Tongue (tissue), 2 donors: Measurements from ENCODE around the gene SERPINB13. TPM values are rescaled to one million over a fixed set of nuclear protein-coding genes. Genes with fewer than 3 reads are reported as not detected.
"Not testable (repeated sequence)": the region's sequence is repeated elsewhere in the genome, so short reads cannot be mapped to it uniquely, and the experiment has no call there.

Source experiments
- DNase-seq: peaks from one replicate; pipeline ENCODE4 v3.0.0-alpha.2; 2015
- total RNA-seq: library from RNA; depleted of rRNA; stranded (reverse); fragments of >200 nt; gene quantifications from one replicate; pipeline ENCODE4 v1.2.3, GENCODE V29; 2014

SERPINB13 gene
- total RNA-seq, 1 donor from 2014 or later: 17.5 TPM

GRCh38 chr18:63590966-63591695, 4.0 kb downstream of the SERPINB13 start:
- no peak for DNase-seq

GRCh38 chr18:63591725-63592124, 4.6 kb downstream of the SERPINB13 start:
- DNase-seq: no peak

- no peak for DNase-seq
Measured at GRCh38 chr18:63592471-63592870, 5.3 kb downstream of the SERPINB13 start.

- no peak for DNase-seq
Measured at GRCh38 chr18:63596964-63597363, 9.8 kb downstream of the SERPINB13 start.

GRCh38 chr18:63603355-63603754, 16.2 kb downstream of the SERPINB13 start:
- DNase-seq: no peak

- DNase-seq: no peak
Measured at GRCh38 chr18:63603772-63604171, 16.6 kb downstream of the SERPINB13 start.

GRCh38 chr18:63604791-63605567, 17.8 kb downstream of the SERPINB13 start:
- no peak for DNase-seq

GRCh38 chr18:63606526-63606925, 19.4 kb downstream of the SERPINB13 start:
- no peak for DNase-seq

GRCh38 chr18:63613420-63613819, 26.3 kb downstream of the SERPINB13 start:
- no peak for DNase-seq

GRCh38 chr18:63617049-63617914, 30.1 kb downstream of the SERPINB13 start:
- no peak for DNase-seq

GRCh38 chr18:63617915-63618234, 30.7 kb downstream of the SERPINB13 start:
- DNase-seq: no peak

GRCh38 chr18:63619661-63620060, 32.5 kb downstream of the SERPINB13 start:
- peak; percentile 1 for DNase-seq

GRCh38 chr18:63624863-63625262, 37.7 kb downstream of the SERPINB13 start:
- DNase-seq: no peak

- no peak for DNase-seq
Measured at GRCh38 chr18:63626431-63626830, 39.3 kb downstream of the SERPINB13 start.

- no peak for DNase-seq
Measured at GRCh38 chr18:63627819-63628218, 40.7 kb downstream of the SERPINB13 start.

- no peak for DNase-seq
Measured at GRCh38 chr18:63637703-63638102, 50.6 kb downstream of the SERPINB13 start.

GRCh38 chr18:63641157-63641680, 54.1 kb downstream of the SERPINB13 start:
- DNase-seq: not testable (repeated sequence)

GRCh38 chr18:63642668-63643356, 55.7 kb downstream of the SERPINB13 start:
- DNase-seq: not testable (repeated sequence)

GRCh38 chr18:63644142-63644541, 57.0 kb downstream of the SERPINB13 start, which contains the start of gene SERPINB4:
TSS of gene SERPINB4 (minus strand) at chr18:63644256. CDS start at chr18:63643577, 679 bp downstream.
- DNase-seq: not testable (repeated sequence)

- DNase-seq: not testable (repeated sequence)
Measured at GRCh38 chr18:63644694-63645093, 57.6 kb downstream of the SERPINB13 start.

- no peak for DNase-seq
Measured at GRCh38 chr18:63646936-63647335, 59.8 kb downstream of the SERPINB13 start.

GRCh38 chr18:63648241-63648640, 61.1 kb downstream of the SERPINB13 start:
- DNase-seq: no peak
